Lower leg skin (tissue), 4 donors: ENCODE data around the gene FLYWCH2. TPM values are rescaled to one million over a fixed set of nuclear protein-coding genes. Genes with fewer than 3 reads are reported as not detected.

Experiments
- DNase-seq, 2 donors: peaks; one replicate each; pipeline ENCODE4 v3.0.0-alpha.2; 2019; ENCODE audit warnings: low spot score in 2 of 2
- H3K4me3 ChIP-seq: fragments of 200-600 bp; sonication (generic); 2 replicates; pipeline ENCODE4 v1.5.1; 2017; ENCODE audit warnings: mild to moderate bottlenecking, low read depth; ENCODE audit not compliant: poor library complexity, severe bottlenecking
- POLR2A ChIP-seq, 2 donors: fragments of 450-650 bp; IDR thresholded peaks; one replicate each; pipeline ENCODE4 v1.6.1; 2016 to 2017; ENCODE audit warnings: antibody characterized with exemption in 2 of 2, mild to moderate bottlenecking in 1 of 2, moderate library complexity in 1 of 2
- WGBS, 2 donors: methylation state at CpG; one replicate each; pipeline ENCODE4 v1.1.5; 2018; 5-methylcytosine and 5-hydroxymethylcytosine counted together
- intact Hi-C: fragments of 100-400 bp; cut with DNase I; formaldehyde crosslinking; loops from one replicate; pipeline ENCODE4 v1.15.0; 2023; ENCODE audit warnings: low total_unique reads
- total RNA-seq, 4 donors: library from RNA; depleted of rRNA; stranded (reverse); fragments of >200 nt; gene quantifications; one replicate each; pipeline ENCODE4 v1.1.0, GENCODE V29; 2016
- TF ChIP-seq, protein P1 (sequence below), 3 donors: fragments of 450-650 bp; IDR thresholded peaks; one replicate each; pipeline ENCODE4 v1.5.1; 2016; ENCODE audit warnings: antibody characterized with exemption in 3 of 3, mild to moderate bottlenecking in 3 of 3, moderate library complexity in 2 of 3

FLYWCH2 gene
- total RNA-seq, 4 donors from 2014 or later: 36.4 to 44.6 (median 40.3) TPM

DNA sequence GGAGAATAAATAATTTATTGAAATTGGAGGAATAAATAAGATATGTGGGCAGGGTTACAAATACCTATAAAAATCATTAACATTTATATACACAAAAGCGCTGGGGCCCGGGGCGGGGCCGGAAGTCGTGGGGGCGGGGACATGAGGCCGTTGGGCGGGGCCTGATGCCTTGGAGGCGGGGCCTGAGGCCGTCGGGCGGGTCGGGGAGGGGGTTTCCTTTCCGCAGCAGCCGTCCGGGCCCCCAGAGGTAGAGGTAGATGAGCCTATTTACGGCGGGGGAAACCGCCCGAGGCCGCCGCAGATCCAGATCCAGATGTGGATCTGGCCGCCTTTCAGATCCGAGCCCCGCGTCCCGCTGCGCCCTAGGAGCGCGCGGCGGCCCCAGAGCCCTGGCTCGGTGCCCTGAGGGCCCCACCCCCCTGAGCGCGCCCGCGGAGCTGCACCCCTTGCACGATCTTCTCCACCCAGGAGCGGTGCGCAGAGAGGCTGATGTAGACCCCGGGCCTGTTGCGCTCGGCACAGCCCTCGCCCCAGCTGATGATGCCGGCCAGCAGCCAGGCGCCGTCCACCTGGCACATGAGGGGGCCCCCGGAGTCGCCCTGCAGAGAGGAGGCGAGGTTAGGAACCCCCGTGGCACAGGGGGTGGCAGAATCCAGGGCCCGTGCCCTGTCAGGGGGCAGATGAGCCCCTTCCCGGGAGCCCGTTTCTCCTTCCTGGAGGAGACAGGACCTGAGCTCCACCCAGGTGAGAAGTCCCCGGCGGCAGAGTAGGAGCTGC is 30.1 kb upstream of the FLYWCH2 start:
- DNase-seq: no peak
- WGBS, 2 donors: 34 to 57% methylated on average over 22 to 47 of the region's 56 CpGs
- intact Hi-C loops: no loop called here
- TF ChIP-seq, protein P1, sequence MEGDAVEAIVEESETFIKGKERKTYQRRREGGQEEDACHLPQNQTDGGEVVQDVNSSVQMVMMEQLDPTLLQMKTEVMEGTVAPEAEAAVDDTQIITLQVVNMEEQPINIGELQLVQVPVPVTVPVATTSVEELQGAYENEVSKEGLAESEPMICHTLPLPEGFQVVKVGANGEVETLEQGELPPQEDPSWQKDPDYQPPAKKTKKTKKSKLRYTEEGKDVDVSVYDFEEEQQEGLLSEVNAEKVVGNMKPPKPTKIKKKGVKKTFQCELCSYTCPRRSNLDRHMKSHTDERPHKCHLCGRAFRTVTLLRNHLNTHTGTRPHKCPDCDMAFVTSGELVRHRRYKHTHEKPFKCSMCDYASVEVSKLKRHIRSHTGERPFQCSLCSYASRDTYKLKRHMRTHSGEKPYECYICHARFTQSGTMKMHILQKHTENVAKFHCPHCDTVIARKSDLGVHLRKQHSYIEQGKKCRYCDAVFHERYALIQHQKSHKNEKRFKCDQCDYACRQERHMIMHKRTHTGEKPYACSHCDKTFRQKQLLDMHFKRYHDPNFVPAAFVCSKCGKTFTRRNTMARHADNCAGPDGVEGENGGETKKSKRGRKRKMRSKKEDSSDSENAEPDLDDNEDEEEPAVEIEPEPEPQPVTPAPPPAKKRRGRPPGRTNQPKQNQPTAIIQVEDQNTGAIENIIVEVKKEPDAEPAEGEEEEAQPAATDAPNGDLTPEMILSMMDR (IDR thresholded peaks at IDR 0.05): no peak
- TF ChIP-seq POLR2A (IDR thresholded peaks at IDR 0.05): no peak
- no peak overlapping the region for H3K4me3 ChIP-seq

- WGBS, 2 donors: 78 to 84% methylated on average over 18 of the region's 18 CpGs
- TF ChIP-seq, protein P1 (IDR thresholded peaks at IDR 0.05): no peak
- TF ChIP-seq POLR2A (IDR thresholded peaks at IDR 0.05): no peak
- DNase-seq: no peak
- intact Hi-C loops: no loop called here
- H3K4me3 ChIP-seq: no peak overlapping the region
Observed at GRCh38 chr16:2853531-2854073, 29.4 kb upstream of the FLYWCH2 start.

DNA sequence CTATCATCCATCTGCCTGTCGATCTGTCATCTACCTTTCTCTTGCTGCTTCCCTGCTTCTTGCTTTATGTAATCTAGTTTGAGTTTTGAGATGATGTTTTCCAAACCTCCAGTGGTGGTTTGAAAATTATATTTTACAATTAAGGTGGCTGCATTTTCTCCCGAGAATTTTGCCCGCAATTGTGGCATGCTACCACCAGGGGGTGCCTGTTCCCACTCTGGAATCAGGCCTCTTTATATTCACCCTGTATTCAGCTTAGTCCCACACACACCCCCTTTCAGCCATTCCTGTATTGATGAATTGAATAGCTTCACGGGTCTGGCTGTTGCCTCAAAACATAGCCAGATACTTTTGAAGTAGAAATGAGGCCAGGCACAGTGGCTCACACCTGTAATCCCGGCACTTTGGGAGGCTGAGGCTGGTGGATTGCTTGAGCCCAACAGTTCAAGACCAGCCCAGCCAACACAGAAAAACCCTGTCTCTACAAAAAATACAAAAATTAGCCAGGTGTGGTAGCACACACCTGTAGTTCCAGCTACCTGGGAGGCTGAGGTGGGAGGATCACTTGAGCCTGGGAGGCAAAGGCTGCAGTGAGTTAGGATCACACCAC is 28.2 kb upstream of the FLYWCH2 start:
- TF ChIP-seq, protein P1 (IDR thresholded peaks at IDR 0.05): no peak
- no peak for TF ChIP-seq POLR2A (IDR thresholded peaks at IDR 0.05)
- DNase-seq: no peak
- WGBS, 2 donors: 75 to 79% methylated on average over 5 of the region's 5 CpGs
- intact Hi-C loops: no loop called here
- no peak overlapping the region for H3K4me3 ChIP-seq

DNA sequence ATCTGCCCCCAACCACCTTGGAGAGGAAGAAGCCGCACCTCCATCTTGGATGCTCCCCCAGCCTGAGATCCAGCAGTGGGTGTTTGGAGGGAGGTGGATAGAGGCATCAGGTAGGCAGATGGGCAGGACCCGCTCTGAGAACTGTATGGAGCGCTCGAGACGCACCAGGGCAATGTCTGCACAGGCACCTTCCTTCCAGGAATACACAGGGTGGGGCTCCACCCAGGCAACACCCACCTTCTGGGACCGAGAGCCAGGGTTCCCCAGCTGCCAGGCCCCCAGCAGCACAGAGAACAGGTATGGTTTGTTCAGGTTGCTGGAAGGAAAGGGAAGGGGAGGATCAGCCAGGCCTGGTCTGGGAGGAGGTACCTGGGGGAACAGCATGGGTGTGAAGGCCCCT is 27.5 kb upstream of the FLYWCH2 start:
- TF ChIP-seq POLR2A (IDR thresholded peaks at IDR 0.05): no peak
- TF ChIP-seq, protein P1 (IDR thresholded peaks at IDR 0.05): no peak
- DNase-seq: no peak
- intact Hi-C loops: no loop called here
- 51 to 63% methylated on average over 6 of the region's 6 CpGs for WGBS, 2 donors
- H3K4me3 ChIP-seq: no peak overlapping the region

DNA sequence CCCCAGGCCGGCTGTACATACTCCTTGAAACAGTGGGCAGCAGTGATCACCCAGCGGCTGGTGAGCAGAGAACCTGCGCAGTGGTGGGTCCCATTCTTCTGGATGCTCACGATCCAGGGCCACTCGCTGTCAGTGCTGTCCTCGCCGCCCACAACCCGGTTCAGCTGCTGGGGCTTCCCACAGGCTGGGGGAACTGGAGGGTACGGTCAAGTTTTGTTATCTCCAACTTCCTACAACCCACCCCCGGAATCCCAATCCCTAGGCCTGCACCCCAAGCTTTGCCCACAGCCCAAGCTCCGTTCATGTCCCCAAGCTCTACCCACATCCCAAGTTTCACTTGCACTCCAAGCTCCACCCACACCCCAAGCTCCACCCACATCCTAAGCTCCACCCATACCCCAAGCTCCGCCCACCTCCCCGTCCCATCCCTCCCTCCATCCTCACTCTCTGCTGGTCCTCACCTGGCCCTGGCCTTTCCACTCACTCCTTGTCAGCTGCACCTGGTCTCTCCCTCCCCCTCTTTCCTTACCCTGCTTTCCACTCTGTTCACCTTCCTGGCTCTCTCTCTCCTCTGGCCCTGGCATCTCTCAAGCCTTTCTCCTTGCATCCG is 26.8 kb upstream of the FLYWCH2 start:
- intact Hi-C loops: no loop called here
- no peak overlapping the region for H3K4me3 ChIP-seq
- WGBS, 2 donors: 74 to 80% methylated on average over 14 of the region's 14 CpGs
- no peak for TF ChIP-seq POLR2A (IDR thresholded peaks at IDR 0.05)
- TF ChIP-seq, protein P1 (IDR thresholded peaks at IDR 0.05): no peak
- no peak for DNase-seq
